ENCODE measurements around the gene SCPEP1. TPM values are rescaled to one million over a fixed set of nuclear protein-coding genes. Genes with fewer than 3 reads are reported as not detected.

The SCPEP1 gene
- polyA plus RNA-seq, 1 of the 3 experiments (the other 2 are of a cell fraction): 99.6 TPM

DNA sequence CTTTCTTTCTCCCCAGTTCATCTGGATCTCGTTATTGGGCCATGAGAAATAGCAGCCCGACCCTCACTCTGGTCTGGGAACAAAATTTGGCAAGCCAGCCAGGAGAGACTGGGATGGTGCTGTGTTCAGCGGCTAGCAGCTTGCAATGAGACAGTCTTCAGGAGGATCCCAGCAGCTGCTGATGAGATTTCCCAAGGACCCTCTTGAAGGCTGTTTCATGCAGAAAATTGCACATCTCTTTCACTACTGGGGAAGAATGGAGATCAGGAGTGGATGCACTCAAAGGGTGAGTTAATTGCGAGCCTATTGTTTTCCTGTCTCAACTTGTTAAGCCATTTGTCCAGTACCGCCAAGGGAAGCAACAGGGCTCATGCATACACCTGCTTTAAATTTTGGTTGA, 11.6 kb upstream of the SCPEP1 start:
- H3K9me3 ChIP-seq: no peaks in the 10 kb centered on the region
- no peaks in the 10 kb centered on the region for H3K9me2 ChIP-seq
- WGBS (ENCODE audit: low lambda C conversion rate): 48% methylated on average over 5 of the region's 5 CpGs
- no peak for TF ChIP-seq GABPA (IDR thresholded peaks at IDR 0.05; ENCODE audit: low read depth)
- TF ChIP-seq TEAD4 (IDR thresholded peaks at IDR 0.05; ENCODE audit: borderline replicate concordance, insufficient read depth): no peak
- TF ChIP-seq, protein P1, sequence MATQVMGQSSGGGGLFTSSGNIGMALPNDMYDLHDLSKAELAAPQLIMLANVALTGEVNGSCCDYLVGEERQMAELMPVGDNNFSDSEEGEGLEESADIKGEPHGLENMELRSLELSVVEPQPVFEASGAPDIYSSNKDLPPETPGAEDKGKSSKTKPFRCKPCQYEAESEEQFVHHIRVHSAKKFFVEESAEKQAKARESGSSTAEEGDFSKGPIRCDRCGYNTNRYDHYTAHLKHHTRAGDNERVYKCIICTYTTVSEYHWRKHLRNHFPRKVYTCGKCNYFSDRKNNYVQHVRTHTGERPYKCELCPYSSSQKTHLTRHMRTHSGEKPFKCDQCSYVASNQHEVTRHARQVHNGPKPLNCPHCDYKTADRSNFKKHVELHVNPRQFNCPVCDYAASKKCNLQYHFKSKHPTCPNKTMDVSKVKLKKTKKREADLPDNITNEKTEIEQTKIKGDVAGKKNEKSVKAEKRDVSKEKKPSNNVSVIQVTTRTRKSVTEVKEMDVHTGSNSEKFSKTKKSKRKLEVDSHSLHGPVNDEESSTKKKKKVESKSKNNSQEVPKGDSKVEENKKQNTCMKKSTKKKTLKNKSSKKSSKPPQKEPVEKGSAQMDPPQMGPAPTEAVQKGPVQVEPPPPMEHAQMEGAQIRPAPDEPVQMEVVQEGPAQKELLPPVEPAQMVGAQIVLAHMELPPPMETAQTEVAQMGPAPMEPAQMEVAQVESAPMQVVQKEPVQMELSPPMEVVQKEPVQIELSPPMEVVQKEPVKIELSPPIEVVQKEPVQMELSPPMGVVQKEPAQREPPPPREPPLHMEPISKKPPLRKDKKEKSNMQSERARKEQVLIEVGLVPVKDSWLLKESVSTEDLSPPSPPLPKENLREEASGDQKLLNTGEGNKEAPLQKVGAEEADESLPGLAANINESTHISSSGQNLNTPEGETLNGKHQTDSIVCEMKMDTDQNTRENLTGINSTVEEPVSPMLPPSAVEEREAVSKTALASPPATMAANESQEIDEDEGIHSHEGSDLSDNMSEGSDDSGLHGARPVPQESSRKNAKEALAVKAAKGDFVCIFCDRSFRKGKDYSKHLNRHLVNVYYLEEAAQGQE (IDR thresholded peaks at IDR 0.05; ENCODE audit: low read depth, low read length): no peak
- TF ChIP-seq EP300 (IDR thresholded peaks at IDR 0.05; ENCODE audit: borderline replicate concordance in 1 of 2, low read depth in 1 of 2, low read length in 1 of 2): peak in 1 of 2 experiments; percentile 49; a peak in 1 of 4 replicates
- TF ChIP-seq, protein P2, sequence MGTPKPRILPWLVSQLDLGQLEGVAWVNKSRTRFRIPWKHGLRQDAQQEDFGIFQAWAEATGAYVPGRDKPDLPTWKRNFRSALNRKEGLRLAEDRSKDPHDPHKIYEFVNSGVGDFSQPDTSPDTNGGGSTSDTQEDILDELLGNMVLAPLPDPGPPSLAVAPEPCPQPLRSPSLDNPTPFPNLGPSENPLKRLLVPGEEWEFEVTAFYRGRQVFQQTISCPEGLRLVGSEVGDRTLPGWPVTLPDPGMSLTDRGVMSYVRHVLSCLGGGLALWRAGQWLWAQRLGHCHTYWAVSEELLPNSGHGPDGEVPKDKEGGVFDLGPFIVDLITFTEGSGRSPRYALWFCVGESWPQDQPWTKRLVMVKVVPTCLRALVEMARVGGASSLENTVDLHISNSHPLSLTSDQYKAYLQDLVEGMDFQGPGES (IDR thresholded peaks at IDR 0.05; ENCODE audit: low read depth, low read length): no peak
- TF ChIP-seq TAF1 (IDR thresholded peaks at IDR 0.05; ENCODE audit: borderline replicate concordance, low read depth, low read length): no peak
- 0 out of 2 replicates have a peak, but pooled peaks have one; percentile 12 for TF ChIP-seq GATA2 (CRISPR knock-in tag; IDR thresholded peaks at IDR 0.05)
- no peak for TF ChIP-seq JUND (IDR thresholded peaks at IDR 0.05)
- no peak for TF ChIP-seq RAD21 (IDR thresholded peaks at IDR 0.05; ENCODE audit: low read length)
- TF ChIP-seq SMC3 (IDR thresholded peaks at IDR 0.05; ENCODE audit: low read depth, low read length): no peak
- no peak for TF ChIP-seq MEF2A (IDR thresholded peaks at IDR 0.05; ENCODE audit: borderline replicate concordance, low read depth)
- H3K27me3 ChIP-seq (ENCODE audit: insufficient read depth): no peaks in the 10 kb centered on the region; the same call in 1 of the 2 replicates
- H3K27ac ChIP-seq (ENCODE audit: low read depth in 2 of 2, low read length in 1 of 2): peak overlapping the region in 1 of 2 experiments; percentile 66; a peak in 2 of 4 replicates
- CTCF ChIA-PET: interaction anchor here (0.7 to 3.7 kb wide), 6 partner anchors 9 to 186 kb away, joined by 3 to 23 read pairs (median 4); partner anchors contain the start of gene SCPEP1
- no peak overlapping the region for H3K4me2 ChIP-seq
- POLR2A ChIA-PET: interaction anchor here (0.8 to 1.6 kb wide), 2 partner anchors 9 to 11 kb away, joined by 3 to 5 read pairs; partner anchors contain the start of gene SCPEP1
- H2AFZ ChIP-seq (ENCODE audit: low read depth): no peak overlapping the region
- H3K36me3 ChIP-seq (replicated peaks in 1 of 2; ENCODE audit: control insufficient read depth in 1 of 2, insufficient read depth in 2 of 2, low read length in 1 of 2): no peaks in the 10 kb centered on the region
- DNase-seq: no peak
- H4K20me1 ChIP-seq (ENCODE audit: insufficient read depth): no peaks in the 10 kb centered on the region
- no peak overlapping the region for H3K9ac ChIP-seq
- no peaks in the 10 kb centered on the region for H3K79me2 ChIP-seq (ENCODE audit: insufficient read depth)
- no peaks in the 10 kb centered on the region for H3F3A ChIP-seq (replicated peaks; ENCODE audit: insufficient read depth)
- H3K4me1 ChIP-seq (ENCODE audit: control insufficient read depth in 1 of 2, insufficient read depth in 2 of 2, low read depth in 1 of 2, low read length in 1 of 2): peaks cover 0 to 10% of the 10 kb centered on the region in 2 experiments; a peak in 1 of 4 replicates
- H3K4me3 ChIP-seq (ENCODE audit: low read depth in 2 of 2, low read length in 1 of 2): no peak overlapping the region

DNA sequence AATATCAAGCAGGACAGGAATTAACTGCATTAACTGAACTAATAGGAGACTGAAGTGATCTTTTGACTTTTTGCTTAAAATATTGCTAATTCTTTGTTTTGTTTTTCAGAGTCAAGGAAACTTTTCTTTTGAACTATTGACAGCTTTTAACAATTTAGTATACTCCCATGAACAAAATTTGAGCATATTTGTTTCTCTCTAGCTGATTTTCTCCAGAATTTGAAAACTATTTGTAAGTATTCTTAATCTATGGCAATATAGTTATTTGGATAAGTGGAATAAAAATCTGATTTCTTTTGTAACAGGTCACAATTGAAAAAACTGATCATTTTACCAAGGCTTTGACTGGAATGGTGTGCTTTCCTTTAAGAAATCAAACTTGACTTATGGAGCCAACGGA, 7.0 kb upstream of the SCPEP1 start:
- ChIA-PET POLR2A (no interaction called here), CTCF (interaction anchor here (0.9 to 1.0 kb wide), 2 partner anchors 9 to 37 kb away, joined by 3 to 4 read pairs; no protein-coding TSS in a partner anchor)
- H3K9ac ChIP-seq: no peak overlapping the region
- no peaks in the 10 kb centered on the region for H3K79me2 ChIP-seq (ENCODE audit: insufficient read depth)
- no peaks in the 10 kb centered on the region for H3F3A ChIP-seq (replicated peaks; ENCODE audit: insufficient read depth)
- peaks cover 0 to 5% of the 10 kb centered on the region in 2 experiments; a peak in 1 of 4 replicates for H3K4me1 ChIP-seq (ENCODE audit: control insufficient read depth in 1 of 2, insufficient read depth in 2 of 2, low read depth in 1 of 2, low read length in 1 of 2)
- no peaks in the 10 kb centered on the region for H4K20me1 ChIP-seq (ENCODE audit: insufficient read depth)
- no peak for DNase-seq
- no peaks in the 10 kb centered on the region for H3K9me2 ChIP-seq
- H3K27ac ChIP-seq (ENCODE audit: low read depth in 2 of 2, low read length in 1 of 2): no peak overlapping the region
- TF ChIP-seq RCOR1 (IDR thresholded peaks at IDR 0.05; ENCODE audit: low read length) (no peak), EP300 (IDR thresholded peaks at IDR 0.05; ENCODE audit: borderline replicate concordance in 1 of 2, low read depth in 1 of 2, low read length in 1 of 2) (no peak), RXRA (IDR thresholded peaks at IDR 0.05; ENCODE audit: borderline replicate concordance, low read depth) (no peak), SMC3 (IDR thresholded peaks at IDR 0.05; ENCODE audit: low read depth, low read length) (no peak), TEAD4 (IDR thresholded peaks at IDR 0.05; ENCODE audit: borderline replicate concordance, insufficient read depth) (no peak), POLR2AphosphoS5 (IDR thresholded peaks at IDR 0.05; ENCODE audit: low read depth, low read length) (no peak)
- TF ChIP-seq, protein P3, sequence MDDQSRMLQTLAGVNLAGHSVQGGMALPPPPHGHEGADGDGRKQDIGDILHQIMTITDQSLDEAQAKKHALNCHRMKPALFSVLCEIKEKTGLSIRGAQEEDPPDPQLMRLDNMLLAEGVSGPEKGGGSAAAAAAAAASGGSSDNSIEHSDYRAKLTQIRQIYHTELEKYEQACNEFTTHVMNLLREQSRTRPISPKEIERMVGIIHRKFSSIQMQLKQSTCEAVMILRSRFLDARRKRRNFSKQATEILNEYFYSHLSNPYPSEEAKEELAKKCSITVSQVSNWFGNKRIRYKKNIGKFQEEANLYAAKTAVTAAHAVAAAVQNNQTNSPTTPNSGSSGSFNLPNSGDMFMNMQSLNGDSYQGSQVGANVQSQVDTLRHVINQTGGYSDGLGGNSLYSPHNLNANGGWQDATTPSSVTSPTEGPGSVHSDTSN (IDR thresholded peaks at IDR 0.05): no peak
- TF ChIP-seq, protein P4, sequence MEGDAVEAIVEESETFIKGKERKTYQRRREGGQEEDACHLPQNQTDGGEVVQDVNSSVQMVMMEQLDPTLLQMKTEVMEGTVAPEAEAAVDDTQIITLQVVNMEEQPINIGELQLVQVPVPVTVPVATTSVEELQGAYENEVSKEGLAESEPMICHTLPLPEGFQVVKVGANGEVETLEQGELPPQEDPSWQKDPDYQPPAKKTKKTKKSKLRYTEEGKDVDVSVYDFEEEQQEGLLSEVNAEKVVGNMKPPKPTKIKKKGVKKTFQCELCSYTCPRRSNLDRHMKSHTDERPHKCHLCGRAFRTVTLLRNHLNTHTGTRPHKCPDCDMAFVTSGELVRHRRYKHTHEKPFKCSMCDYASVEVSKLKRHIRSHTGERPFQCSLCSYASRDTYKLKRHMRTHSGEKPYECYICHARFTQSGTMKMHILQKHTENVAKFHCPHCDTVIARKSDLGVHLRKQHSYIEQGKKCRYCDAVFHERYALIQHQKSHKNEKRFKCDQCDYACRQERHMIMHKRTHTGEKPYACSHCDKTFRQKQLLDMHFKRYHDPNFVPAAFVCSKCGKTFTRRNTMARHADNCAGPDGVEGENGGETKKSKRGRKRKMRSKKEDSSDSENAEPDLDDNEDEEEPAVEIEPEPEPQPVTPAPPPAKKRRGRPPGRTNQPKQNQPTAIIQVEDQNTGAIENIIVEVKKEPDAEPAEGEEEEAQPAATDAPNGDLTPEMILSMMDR (IDR thresholded peaks at IDR 0.05): no peak
- no peak overlapping the region for H2AFZ ChIP-seq (ENCODE audit: low read depth)
- no peak overlapping the region for H3K4me3 ChIP-seq (ENCODE audit: low read depth in 2 of 2, low read length in 1 of 2)
- WGBS (ENCODE audit: low lambda C conversion rate): 81% methylated on average over 1 of the region's 1 CpG
- H3K9me3 ChIP-seq: no peaks in the 10 kb centered on the region
- H3K4me2 ChIP-seq: no peak overlapping the region
- H3K36me3 ChIP-seq (replicated peaks in 1 of 2; ENCODE audit: control insufficient read depth in 1 of 2, insufficient read depth in 2 of 2, low read length in 1 of 2): no peaks in the 10 kb centered on the region
- H3K27me3 ChIP-seq (ENCODE audit: insufficient read depth): no peaks in the 10 kb centered on the region; the same call in 1 of the 2 replicates
